Peyer's patch (tissue), 4 donors: Measurements from ENCODE around the gene PGA4.
"Not testable (repeated sequence)": the region's sequence is repeated elsewhere in the genome, so short reads cannot be mapped to it uniquely, and the experiment has no call there.

Experiments
- POLR2A ChIP-seq, 2 donors: fragments of 450-650 bp; IDR thresholded peaks; one replicate each; pipeline ENCODE4 v1.5.1; 2017; ENCODE audit warnings: antibody characterized with exemption in 2 of 2, mild to moderate bottlenecking in 2 of 2, moderate library complexity in 2 of 2
- TF ChIP-seq, protein P1 (sequence below), 6 experiments: fragments of 450-650 bp in 4 of 6; fragments of 200-600 bp in 2 of 6; sonication (generic) in 1 of 6; IDR thresholded peaks; one replicate each; pipeline ENCODE4 v1.5.1; 2017 to 2019; ENCODE audit warnings: antibody characterized with exemption in 6 of 6, mild to moderate bottlenecking in 3 of 6, moderate library complexity in 1 of 6

GRCh38 chr11:61241526-61241925 is 19.4 kb downstream of the PGA4 start:
- not testable (repeated sequence) for TF ChIP-seq POLR2A (IDR thresholded peaks at IDR 0.05)
- TF ChIP-seq, protein P1, sequence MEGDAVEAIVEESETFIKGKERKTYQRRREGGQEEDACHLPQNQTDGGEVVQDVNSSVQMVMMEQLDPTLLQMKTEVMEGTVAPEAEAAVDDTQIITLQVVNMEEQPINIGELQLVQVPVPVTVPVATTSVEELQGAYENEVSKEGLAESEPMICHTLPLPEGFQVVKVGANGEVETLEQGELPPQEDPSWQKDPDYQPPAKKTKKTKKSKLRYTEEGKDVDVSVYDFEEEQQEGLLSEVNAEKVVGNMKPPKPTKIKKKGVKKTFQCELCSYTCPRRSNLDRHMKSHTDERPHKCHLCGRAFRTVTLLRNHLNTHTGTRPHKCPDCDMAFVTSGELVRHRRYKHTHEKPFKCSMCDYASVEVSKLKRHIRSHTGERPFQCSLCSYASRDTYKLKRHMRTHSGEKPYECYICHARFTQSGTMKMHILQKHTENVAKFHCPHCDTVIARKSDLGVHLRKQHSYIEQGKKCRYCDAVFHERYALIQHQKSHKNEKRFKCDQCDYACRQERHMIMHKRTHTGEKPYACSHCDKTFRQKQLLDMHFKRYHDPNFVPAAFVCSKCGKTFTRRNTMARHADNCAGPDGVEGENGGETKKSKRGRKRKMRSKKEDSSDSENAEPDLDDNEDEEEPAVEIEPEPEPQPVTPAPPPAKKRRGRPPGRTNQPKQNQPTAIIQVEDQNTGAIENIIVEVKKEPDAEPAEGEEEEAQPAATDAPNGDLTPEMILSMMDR (IDR thresholded peaks at IDR 0.05): not testable (repeated sequence)
